HG03108 (cell line): Measurements from ENCODE around the gene PHC3.

Experiments used
- ATAC-seq: cut with Tn5 transposase; IDR thresholded peaks from one replicate; pipeline ENCODE4 v1.9.1; 2021; ENCODE audit warnings: moderate library complexity; ENCODE audit not compliant: unreplicated experiment

Gene PHC3

DNA sequence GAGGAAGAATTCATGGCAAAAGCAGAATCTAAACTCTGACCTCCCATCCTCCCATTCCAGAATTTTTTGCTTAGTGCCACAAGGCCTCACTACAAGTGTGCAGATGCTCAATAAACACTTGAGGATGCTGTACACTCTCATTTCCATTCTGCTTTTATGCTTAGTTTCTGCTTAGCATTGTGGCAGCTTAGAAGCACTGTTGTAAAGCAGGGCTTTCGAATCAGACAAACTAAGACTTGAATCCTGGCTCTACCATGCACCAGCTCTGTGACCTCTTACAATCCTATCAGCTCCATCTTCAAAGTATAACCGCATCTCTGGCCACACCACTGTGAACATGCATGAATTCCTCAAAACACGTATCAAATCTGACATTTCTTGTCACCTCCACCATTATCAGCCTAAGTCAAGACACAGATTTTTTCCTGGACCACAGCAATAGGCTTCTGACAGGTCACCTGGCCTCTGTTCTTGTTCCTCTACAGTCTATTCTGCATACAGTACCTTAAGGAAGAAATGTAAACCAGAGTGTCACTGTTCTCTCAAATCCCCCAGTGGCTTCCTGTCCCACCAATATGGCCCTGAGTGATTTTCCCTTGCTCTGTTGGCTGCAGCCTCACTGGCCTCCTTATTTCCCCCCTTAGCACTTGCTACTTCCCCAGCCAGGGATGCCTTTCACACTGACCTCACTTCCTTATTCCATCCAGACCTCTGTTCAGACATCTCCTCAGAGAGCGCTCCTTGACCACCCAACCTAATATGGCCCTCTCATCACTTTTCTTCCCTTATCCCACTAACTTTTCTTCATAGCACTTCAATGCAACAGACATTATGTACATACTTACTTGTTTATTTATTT lies 8.1 kb upstream of the PHC3 start:
- no peak for ATAC-seq

GRCh38 chr3:170180079-170180907 lies 1.2 kb downstream of the PHC3 start:
- peak; percentile 28 for ATAC-seq

GRCh38 chr3:170179432-170179831 lies 2.1 kb downstream of the PHC3 start:
- no peak for ATAC-seq

- no peak for ATAC-seq
Measured at GRCh38 chr3:170178651-170179050, 2.9 kb downstream of the PHC3 start.

GRCh38 chr3:170171563-170171962 lies 10.0 kb downstream of the PHC3 start:
- peak; percentile 65 for ATAC-seq

DNA sequence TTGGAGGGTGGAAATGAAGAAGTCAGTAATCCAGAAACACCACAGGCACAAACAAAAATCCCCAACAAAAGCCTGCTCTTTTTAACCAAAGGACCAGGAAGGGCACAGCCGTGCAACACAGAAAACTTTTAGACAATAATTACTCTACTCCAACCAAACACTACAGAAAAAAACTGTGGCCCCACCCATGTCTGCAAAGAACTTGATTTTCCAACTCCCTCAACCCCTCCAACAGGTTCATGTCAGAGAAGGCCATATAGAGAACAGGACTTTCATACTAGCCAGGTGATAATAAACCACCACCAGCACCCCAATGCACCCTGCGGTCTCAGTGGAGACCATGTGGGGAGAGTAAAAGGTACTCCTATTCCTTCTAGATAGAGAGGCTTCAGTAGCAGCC lies 16.8 kb downstream of the PHC3 start:
- no peak for ATAC-seq

DNA sequence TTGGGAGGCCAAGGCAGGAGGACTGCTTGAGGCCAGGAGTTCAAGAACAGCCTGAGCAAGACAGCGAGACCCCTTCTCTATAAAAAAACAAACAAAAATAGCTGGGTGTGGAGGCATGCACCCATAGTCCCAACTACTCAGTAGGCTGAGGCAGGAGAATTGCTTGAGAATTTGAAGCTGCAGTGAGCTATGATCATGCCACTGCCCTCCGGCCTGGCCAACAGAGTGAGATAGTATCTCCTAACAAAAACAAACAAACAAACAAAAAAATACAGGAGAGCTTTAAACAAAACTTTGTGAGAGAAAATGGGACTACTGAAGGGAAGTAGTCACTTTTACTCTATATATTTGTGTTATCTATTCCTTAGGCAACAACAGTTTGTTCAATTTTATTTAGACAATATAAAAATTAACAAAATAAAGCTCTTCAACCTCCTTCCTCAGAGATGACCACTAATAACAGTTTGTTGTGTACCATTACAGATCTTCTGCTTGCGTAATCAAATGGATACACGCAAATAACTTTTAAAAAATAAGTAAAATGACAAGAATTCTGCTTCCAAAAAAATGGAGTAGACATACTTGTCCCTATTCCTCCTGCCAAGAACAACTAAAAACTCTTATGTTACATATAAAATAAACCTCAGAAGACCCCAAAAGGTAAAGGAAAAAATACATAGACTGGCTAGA lies 17.4 kb downstream of the PHC3 start:
- ATAC-seq = no peak

- no peak for ATAC-seq
Measured at GRCh38 chr3:170162630-170163029, 18.9 kb downstream of the PHC3 start.

DNA sequence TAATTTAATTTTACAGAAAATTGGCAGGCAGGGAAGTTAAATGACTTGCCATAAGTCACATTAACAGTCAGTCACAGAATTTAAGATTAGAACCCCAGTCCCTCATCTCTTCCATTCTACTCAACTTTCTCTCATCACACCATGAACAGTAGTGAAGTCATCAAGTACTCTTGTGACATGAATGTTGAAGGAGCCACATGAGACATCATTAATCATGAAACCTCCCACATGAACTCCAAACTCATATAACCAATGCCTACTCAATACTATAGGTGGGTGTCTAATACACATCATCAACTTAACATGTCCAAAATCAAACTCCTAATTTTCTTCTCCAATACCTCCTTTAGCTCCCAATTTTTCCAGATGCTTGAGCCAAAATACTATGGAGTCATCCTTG lies 19.5 kb downstream of the PHC3 start:
- no peak for ATAC-seq

DNA sequence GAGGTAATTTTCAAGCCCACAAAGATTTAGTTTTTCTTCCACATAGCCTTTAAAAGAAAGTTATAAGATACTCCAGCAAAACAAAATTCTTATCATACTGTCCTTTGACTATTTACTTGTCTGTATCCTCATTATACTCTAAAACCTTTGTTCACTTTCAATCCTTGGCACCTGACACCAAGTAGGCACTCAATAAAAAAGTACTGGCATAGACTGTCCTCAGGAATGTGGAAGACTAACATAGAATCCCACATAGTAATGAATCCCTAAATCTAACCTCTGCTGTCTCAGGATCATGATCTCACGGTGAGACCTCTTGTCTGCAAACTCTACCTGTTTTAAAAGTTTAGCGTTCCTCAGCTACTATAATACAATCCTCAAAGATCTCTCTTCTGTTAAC lies 21.6 kb downstream of the PHC3 start:
- ATAC-seq = no peak

- ATAC-seq = no peak
Measured at GRCh38 chr3:170159459-170159858, 22.1 kb downstream of the PHC3 start.

DNA sequence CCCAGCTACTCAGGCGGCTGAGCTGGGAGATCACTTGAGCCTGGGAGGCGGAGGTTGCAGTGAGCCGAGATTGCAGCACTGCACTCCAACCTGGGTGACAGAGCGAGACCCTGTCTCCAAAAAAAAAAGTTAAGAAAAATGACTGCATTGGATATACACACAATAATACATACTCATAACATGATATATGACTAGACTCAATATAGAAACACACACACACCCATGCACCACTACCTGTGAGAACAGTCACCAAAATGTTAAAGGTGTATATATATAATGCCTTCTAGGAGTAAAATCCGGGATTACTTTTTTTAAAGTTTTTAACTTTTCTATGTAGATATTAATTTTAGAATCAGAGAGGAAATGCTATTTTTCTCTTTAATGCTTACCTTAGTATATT lies 25.9 kb downstream of the PHC3 start:
- ATAC-seq = no peak

DNA sequence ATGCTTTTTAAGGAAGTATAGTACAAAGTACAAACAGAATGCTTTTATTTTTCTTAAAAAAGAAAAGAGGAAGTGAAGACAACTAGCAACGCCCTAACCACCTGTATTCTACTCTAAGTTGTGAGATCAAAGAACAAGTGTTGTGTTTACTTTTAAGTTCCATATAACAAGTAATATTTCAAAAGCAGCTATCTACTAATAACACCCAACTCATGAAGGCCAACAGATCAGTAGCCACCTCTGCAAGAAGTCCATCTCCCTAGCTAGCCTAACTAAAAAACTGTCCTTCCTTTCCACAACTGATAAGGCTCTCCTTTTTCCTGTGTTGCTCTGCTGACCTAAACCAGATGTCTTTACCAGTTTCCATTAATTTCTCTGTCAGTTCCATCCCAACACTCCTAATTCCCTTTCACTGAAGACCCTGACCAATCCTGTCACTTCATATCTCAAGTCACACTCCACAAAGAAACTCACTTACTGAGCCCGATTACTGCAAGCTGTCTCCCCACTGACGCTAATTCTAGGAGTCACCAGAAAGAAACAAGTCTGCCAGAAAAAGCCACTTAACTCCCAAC lies 26.9 kb downstream of the PHC3 start:
- peak; percentile 76 for ATAC-seq

DNA sequence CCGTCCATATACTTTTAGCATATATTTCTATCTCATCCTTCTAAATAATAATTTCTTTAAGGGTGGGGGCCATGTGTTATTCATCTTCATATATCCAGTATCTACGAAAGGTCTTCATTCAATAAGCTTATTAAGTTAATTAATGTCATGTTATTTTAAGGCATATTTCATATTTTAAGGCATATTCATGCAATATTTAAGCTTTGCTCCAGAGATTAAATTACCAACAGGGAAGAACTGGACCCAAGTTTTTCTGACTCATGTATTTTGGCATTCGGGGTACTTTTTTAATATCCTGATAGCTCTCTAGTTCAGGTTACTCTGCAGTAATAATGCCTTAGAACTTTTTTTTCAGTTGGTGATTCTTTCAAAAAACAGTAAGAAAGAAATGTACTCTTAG lies 27.4 kb downstream of the PHC3 start:
- ATAC-seq = no peak

DNA sequence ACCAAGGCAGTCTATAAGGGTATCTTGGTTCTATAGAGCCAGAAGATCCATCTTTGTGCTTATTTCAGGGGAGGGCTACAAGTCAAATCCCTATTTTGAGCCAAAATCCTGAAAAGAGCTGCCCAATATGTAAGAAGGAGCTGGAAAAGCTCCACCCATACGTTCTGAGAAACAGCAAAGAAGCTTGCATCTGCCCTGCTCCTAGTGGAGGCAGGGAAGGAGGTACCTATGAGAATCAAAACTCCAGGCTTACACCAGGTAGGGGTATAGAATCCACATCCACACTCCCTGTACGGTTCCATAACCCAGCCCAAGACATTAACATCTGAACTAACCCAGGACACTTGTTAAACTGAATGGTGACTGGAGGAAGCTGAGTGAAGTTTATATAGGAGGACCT lies 30.0 kb downstream of the PHC3 start:
- no peak for ATAC-seq

GRCh38 chr3:170149016-170149415 lies 32.5 kb downstream of the PHC3 start:
- ATAC-seq = no peak

DNA sequence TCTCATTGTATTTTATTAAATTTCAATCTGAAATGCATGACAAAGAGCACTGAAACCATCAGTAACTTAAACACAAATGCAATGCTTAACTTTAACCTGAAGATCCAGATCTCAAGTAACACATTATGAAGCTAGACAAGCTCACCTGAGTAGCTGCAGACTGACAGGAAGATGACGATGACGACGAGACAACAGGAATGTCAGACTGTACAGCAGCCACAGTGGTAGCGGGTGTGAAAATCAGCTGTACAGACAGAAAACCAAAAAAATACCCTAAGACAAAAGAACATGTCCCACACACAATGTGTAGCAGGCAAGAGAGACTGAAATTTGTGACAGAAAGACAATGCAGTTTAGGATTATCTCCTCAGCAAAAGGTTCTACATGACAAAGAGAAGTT lies 36.3 kb downstream of the PHC3 start:
- ATAC-seq = no peak

GRCh38 chr3:170144437-170144843 lies 37.1 kb downstream of the PHC3 start:
- ATAC-seq = peak; percentile 93

DNA sequence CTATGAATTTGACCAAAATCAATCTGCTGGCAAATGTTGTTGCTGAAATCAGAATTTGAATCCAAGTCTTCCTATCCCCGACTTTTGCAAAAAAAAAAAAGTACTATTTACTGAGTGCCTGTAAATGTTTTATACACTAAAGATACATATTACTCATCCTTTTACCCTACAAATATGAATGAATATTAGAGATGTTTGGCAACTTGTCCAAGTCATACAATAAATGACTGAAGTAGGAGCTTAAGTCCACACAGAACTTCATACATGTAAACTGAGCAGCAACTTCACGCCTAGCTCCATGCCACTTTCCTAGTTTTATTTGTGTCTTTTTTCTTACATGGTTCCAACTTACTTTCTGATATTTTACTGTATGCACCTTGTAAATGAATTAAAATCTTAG lies 39.2 kb downstream of the PHC3 start:
- no peak for ATAC-seq

- no peak for ATAC-seq
Measured at GRCh38 chr3:170137986-170138385, 43.5 kb downstream of the PHC3 start.

GRCh38 chr3:170132335-170132734 lies 49.2 kb downstream of the PHC3 start:
- ATAC-seq = no peak
